HG03196 (cell line): ENCODE measurements around the gene CKS2.
"Not testable (repeated sequence)": the region's sequence is repeated elsewhere in the genome, so short reads cannot be mapped to it uniquely, and the experiment has no call there.

Source experiments
- ATAC-seq: cut with Tn5 transposase; IDR thresholded peaks from one replicate; pipeline ENCODE4 v1.9.1; 2021; ENCODE audit not compliant: unreplicated experiment

CKS2 gene

DNA sequence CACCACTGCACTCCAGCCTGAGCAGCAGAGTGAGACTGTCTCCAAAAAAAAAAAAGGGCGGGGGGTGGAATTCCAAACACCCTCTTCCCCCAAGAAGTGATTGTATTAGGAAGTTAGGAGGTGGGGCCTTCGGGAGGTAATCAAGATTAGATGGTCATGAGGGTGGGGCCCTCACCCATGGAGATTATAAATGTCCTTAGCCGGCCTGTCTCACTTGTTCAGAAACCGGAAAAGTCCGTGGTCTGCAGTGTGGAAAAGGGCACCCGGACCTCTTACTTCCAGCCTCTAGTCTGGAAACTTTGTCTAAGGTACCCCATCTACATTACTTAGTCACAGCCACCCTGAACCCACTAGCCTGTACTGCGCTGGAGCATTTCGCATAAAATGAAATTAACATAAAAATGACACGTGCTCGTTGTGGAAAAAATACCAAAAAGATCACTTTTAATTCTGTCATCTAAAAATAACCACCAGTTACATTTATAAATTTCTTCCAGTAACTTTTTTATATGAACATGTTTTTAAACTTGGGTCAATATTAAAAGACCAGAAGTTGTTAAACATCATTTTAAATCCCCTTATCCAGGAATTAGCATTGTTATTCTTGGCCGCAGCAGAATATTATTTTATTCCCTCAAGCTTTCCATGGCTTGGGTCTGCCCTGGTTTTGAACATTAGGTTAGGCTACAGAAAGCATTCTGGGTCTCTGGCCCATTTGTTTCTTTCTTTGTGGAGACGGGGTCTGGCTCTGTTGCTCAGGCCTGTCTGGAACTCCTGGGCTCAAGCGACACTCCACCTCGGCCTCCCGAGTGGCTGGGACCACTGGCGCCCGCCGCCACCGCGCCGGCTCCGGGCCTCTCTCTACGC lies 1.2 kb upstream of the CKS2 start:
- no peak for ATAC-seq

- no peak for ATAC-seq
Observed at GRCh38 chr9:89311346-89312221, 589 bp downstream of the CKS2 start.

- ATAC-seq = no peak
Observed at GRCh38 chr9:89312222-89312571, 1.2 kb downstream of the CKS2 start.

GRCh38 chr9:89313842-89314241 lies 2.8 kb downstream of the CKS2 start:
- no peak for ATAC-seq

DNA sequence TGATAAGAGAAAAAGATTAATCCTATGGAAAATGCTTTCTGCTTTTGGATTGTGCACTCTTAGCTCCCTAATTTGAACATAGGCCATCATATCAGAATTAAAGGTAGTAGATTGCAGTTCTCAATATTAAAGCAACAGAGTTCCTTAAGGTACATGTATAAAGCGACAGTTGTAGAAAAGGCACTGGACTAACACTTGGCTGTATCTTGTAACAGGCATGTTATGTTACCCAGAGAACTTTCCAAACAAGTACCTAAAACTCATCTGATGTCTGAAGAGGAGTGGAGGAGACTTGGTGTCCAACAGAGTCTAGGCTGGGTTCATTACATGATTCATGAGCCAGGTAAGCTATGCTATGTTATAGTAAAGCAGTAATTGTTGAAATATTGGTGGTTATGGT lies 4.0 kb downstream of the CKS2 start:
- ATAC-seq = no peak

GRCh38 chr9:89315482-89315881 lies 4.5 kb downstream of the CKS2 start:
- ATAC-seq = no peak

- no peak for ATAC-seq
Observed at GRCh38 chr9:89317282-89317681, 6.3 kb downstream of the CKS2 start.

- ATAC-seq = peak; percentile 90
Observed at GRCh38 chr9:89318123-89319014, 7.4 kb downstream of the CKS2 start, which contains the start of gene SECISBP2. SECISBP2 (plus strand) TSS chr9:89318500; CDS start chr9:89318577, 77 bp downstream.

DNA sequence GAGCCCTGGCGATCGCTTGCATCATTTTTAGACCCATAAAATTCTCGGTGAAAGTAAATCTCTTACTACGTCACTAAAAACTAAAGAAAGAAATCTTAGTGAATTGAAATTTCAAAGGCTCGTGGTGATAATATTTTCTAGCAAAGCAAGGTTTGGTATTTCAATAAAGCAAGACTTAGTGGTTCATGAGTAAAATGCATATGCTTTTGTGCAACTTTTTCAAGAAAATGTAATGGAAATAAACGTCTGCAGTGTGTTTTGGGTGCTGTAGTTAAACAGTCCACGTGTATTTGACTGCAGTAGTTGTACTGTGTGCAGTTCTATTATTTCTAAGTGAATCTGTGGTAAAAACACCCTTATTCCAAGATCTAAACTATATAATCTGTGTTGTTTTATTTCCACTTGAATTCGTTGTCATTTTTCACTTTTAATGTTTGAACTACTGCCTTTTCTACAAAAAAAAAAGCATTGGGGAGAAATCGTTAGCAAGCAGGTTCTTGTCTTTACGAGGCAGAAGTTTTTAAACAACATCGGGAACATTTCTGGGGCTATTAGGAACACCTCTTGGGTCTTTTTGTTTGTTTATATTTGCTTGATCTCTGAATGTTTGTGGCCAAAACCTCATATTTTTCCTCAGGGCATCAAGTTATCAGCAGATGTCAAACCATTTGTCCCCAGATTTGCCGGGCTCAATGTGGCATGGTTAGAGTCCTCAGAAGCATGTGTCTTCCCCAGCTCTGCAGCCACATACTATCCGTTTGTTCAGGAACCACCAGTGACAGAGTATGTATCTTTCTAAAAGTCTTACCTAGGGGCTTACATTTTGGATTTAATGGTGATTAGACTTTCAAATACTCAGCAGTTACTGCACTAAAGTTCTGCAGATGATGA lies 8.3 kb downstream of the CKS2 start:
- no peak for ATAC-seq

DNA sequence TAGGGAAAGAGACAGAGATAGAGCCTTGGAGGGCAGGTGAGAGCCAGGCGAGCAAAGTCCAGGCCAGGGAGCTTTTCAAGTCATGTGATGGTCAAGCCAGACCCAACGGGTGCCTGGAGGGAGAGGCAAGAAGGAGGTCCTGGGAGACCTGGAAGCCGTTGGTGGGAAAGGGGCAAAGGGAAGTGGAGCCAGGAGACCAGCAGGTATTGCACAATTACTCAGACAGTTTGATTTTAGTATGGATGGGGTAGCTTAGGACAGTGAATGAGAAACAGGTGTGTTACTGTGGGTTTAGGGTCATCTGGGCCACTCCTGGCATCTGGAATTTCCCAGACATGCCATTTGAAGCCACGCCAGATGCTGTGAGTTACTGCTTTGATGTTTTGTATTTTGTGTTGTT lies 12.4 kb downstream of the CKS2 start:
- no peak for ATAC-seq

GRCh38 chr9:89325733-89326132 lies 14.7 kb downstream of the CKS2 start:
- no peak for ATAC-seq

DNA sequence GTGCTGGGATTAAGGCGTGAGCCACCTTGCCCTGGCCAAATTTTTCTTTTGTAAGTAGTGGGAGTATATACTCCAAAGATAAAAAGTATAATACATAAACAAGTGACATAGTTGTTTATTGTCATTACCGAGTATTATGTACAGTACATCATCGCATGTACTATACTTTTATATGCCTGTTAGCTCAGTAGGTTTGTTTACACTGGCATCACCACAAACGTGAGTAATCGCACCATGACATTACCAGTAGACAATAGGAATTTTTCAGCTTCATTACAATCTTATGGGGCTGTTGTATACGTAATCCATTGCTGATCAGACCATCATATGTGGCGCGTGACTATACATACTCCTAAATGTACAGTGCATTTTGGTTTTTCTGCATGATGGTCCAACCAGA lies 17.1 kb downstream of the CKS2 start:
- ATAC-seq = no peak

- ATAC-seq = no peak
Observed at GRCh38 chr9:89329917-89330316, 18.9 kb downstream of the CKS2 start.

GRCh38 chr9:89330513-89330912 lies 19.5 kb downstream of the CKS2 start:
- ATAC-seq = no peak

DNA sequence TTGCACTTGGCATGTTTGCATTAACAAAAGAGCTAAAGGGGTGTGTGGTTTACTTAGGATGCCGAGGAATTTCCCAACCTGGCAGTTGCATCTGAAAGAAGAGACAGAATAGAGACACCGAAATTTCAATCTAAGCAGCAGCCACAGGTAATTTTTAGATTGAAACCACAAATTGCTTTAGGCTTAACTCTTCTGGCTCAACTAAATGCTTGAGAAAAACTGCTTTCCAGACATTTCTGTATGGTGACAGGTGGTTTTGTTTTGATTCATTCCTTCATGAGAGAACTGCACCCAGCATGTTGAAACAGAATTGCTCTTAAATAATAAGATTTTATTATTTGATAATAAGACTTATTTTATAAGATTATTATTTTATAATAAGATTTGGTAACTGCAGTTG lies 28.8 kb downstream of the CKS2 start:
- ATAC-seq = no peak

GRCh38 chr9:89340332-89340731 lies 29.3 kb downstream of the CKS2 start:
- ATAC-seq = peak; percentile 56

GRCh38 chr9:89342213-89342612 lies 31.2 kb downstream of the CKS2 start:
- ATAC-seq = no peak

GRCh38 chr9:89342948-89343347 lies 32.0 kb downstream of the CKS2 start:
- no peak for ATAC-seq

- ATAC-seq = not testable (repeated sequence)
Observed at GRCh38 chr9:89343812-89344211, 32.8 kb downstream of the CKS2 start.

DNA sequence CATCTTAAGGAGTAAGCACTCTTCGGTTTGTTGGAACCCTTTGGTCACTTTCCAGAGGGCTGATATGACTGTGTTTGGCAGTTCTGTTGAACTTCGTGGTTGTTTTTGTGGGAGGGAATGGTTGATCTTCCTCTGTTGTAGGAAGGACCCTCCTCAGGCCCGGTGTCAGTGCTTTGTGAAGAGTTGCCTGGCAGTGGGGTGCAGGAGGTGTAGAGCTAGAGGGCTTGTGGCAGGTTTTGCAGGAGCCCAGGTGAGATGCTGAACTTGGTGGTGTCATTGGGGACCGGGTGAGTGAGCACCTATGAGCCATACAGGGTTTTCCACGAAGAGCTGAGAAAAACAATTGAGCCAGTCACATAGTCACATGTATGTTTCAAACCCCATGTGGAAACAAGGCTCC lies 34.5 kb downstream of the CKS2 start:
- no peak for ATAC-seq
